Colonic mucosa (tissue), 4 donors: ENCODE data around the gene CLCN2. TPM values are rescaled to one million over a fixed set of nuclear protein-coding genes. Genes with fewer than 3 reads are reported as not detected.

Experiments used
- DNase-seq: peaks from one replicate; pipeline ENCODE4 v3.0.0-alpha.2; 2020
- H3K27ac ChIP-seq: fragments of 200-600 bp; one replicate; pipeline ENCODE4 v1.8.0; 2021
- H3K27me3 ChIP-seq: fragments of 200-600 bp; one replicate; pipeline ENCODE4 v1.8.0; 2021
- H3K36me3 ChIP-seq: fragments of 200-600 bp; one replicate; pipeline ENCODE4 v1.8.0; 2021
- H3K4me1 ChIP-seq: fragments of 200-600 bp; one replicate; pipeline ENCODE4 v1.8.0; 2021; ENCODE audit warnings: mild to moderate bottlenecking
- H3K4me3 ChIP-seq: fragments of 200-600 bp; one replicate; pipeline ENCODE4 v1.8.0; 2021
- H3K9ac ChIP-seq, 2 donors: one replicate each; pipeline ENCODE4 v1.7.0; 2013; ENCODE audit warnings: control low read depth in 2 of 2, low read depth in 2 of 2, low read length in 2 of 2
- H3K9me3 ChIP-seq: fragments of 200-600 bp; one replicate; pipeline ENCODE4 v1.8.0; 2021
- CTCF ChIP-seq: fragments of 200-600 bp; IDR thresholded peaks from one replicate; pipeline ENCODE4 v1.8.0; 2022; ENCODE audit warnings: antibody characterized with exemption, mild to moderate bottlenecking
- intact Hi-C: fragments of 100-400 bp; cut with DNase I; formaldehyde crosslinking; loops from one replicate; pipeline ENCODE4 v1.14.1; 2022
- total RNA-seq, 2 donors: library from RNA; stranded (reverse); fragmentation: NEBNext Ultra II Directional in 1 of 2; extraction: Animal tissue kit (Norgen Biotek cat#: 25700) in 1 of 2; gene quantifications; one replicate each; pipeline ENCODE4 v1.2.1, GENCODE V29; 2021
- donor health status: healthy.
- donor health status: DM: no; HTN: no; CAD: no.
- donor health status: DM: no; HTN: no; CAD: no.

Gene CLCN2
- total RNA-seq, 2 donors from 2014 or later, result 61.1 to 71.6 TPM

- intact Hi-C loops, result loop anchor here (10.0 kb wide), 1 partner anchor 89 kb away; no protein-coding TSS in a partner anchor
- no peak for TF ChIP-seq CTCF
Measured at GRCh38 chr3:184375747-184376461, 14.5 kb upstream of the CLCN2 start.

GRCh38 chr3:184373422-184373821 is 12.0 kb upstream of the CLCN2 start:
- Histone ChIP-seq H3K9me3 (no peaks in the 10 kb centered on the region), H3K27ac (no peak overlapping the region), H3K4me3 (no peak overlapping the region), H3K36me3 (no peaks in the 10 kb centered on the region), H3K9ac (peak overlapping the region in 1 of 2 donors; percentile 3), H3K4me1 (no peaks in the 10 kb centered on the region), H3K27me3 (no peaks in the 10 kb centered on the region)
- intact Hi-C loops, result loop anchor here (2.0 to 10.0 kb wide), 2 partner anchors 91 to 169 kb away; no protein-coding TSS in a partner anchor
- DNase-seq, result no peak
- TF ChIP-seq CTCF, result no peak

More at GRCh38 chr3:184375747-184376461, 14.5 kb upstream of the CLCN2 start:
- no peak overlapping the region for H3K4me3 ChIP-seq
- H3K36me3 ChIP-seq, result no peaks in the 10 kb centered on the region
- no peak for DNase-seq
- no peaks in the 10 kb centered on the region for H3K9me3 ChIP-seq
- peaks cover 15% of the 10 kb centered on the region for H3K27me3 ChIP-seq
- H3K4me1 ChIP-seq, result peaks cover 4% of the 10 kb centered on the region
- no peak overlapping the region for H3K27ac ChIP-seq
- H3K9ac ChIP-seq, result no peak overlapping the region

GRCh38 chr3:184372911-184373310 is 11.5 kb upstream of the CLCN2 start:
- intact Hi-C loops, result loop anchor here (2.0 to 10.0 kb wide), 2 partner anchors 92 to 170 kb away; no protein-coding TSS in a partner anchor
- DNase-seq, result no peak

GRCh38 chr3:184372296-184372821 is 11.0 kb upstream of the CLCN2 start:
- TF ChIP-seq CTCF, result no peak
- intact Hi-C loops, result loop anchor here (2.0 to 10.0 kb wide), 2 partner anchors 92 to 170 kb away; no protein-coding TSS in a partner anchor
- no peak for DNase-seq

More at GRCh38 chr3:184372911-184373310, 11.5 kb upstream of the CLCN2 start:
- Histone ChIP-seq H3K27me3 (no peaks in the 10 kb centered on the region), H3K9me3 (no peaks in the 10 kb centered on the region), H3K9ac (no peak overlapping the region), H3K4me1 (no peaks in the 10 kb centered on the region), H3K36me3 (peaks cover 4% of the 10 kb centered on the region), H3K4me3 (no peak overlapping the region), H3K27ac (no peak overlapping the region)
- no peak for TF ChIP-seq CTCF

GRCh38 chr3:184371570-184372018 is 10.2 kb upstream of the CLCN2 start:
- peaks cover 6% of the 10 kb centered on the region for H3K36me3 ChIP-seq

More at GRCh38 chr3:184372296-184372821, 11.0 kb upstream of the CLCN2 start:
- no peak overlapping the region for H3K9ac ChIP-seq
- H3K4me1 ChIP-seq, result no peaks in the 10 kb centered on the region
- no peak overlapping the region for H3K27ac ChIP-seq
- peaks cover 6% of the 10 kb centered on the region for H3K36me3 ChIP-seq
- no peaks in the 10 kb centered on the region for H3K27me3 ChIP-seq
- H3K4me3 ChIP-seq, result no peak overlapping the region
- H3K9me3 ChIP-seq, result no peaks in the 10 kb centered on the region

More at GRCh38 chr3:184371570-184372018, 10.2 kb upstream of the CLCN2 start:
- H3K9ac ChIP-seq, result no peak overlapping the region
- no peaks in the 10 kb centered on the region for H3K4me1 ChIP-seq
- TF ChIP-seq CTCF, result peak; percentile 91
- intact Hi-C loops, result loop anchor here (2.0 to 10.0 kb wide), 3 partner anchors 93 to 171 kb away; no protein-coding TSS in a partner anchor
- peak; percentile 76 for DNase-seq
- no peaks in the 10 kb centered on the region for H3K27me3 ChIP-seq
- H3K27ac ChIP-seq, result no peak overlapping the region
- no peak overlapping the region for H3K4me3 ChIP-seq
- no peaks in the 10 kb centered on the region for H3K9me3 ChIP-seq
